ENCODE data around the gene PLEKHM3.

DNA sequence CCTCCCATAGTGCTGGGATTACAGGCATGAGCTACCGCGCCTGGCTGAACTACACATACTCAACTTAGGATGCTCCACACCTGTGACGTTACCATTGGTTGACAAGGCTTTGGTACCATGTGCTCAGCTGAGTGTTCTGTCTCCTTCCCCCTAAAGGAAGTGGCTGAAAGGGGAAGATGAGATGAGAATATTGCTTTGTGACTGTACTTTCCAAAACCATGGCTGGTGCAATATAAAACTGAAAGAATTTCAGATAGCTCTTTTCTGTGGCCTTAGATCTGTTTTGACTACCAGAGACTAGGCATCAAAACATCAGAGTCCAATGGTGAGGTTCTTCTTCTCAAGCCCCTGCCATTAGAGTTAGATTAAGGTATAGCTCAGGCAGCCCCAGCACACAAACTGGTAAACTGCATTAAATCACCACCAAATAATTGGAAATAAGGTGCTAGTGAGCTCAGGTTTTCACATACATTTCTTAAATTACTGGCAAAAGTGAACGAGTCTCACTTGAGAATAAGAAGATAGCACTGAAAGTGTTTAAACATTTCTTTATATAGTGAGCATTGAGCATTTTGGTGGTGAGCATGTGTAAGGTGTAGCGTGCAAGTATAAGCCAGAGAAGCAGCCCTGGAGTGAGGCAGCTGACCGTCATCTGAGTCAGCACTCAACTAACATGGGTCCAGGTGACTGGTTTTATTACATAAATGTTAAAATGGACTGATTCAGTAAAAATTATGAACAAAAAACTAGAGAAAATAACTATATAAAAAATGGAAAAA, 142.1 kb downstream of the PLEKHM3 start:
- no peak for TF ChIP-seq POLR2A (IDR thresholded peaks at IDR 0.05; ENCODE audit: extremely low read depth, insufficient read length)
- TF ChIP-seq, protein P1, sequence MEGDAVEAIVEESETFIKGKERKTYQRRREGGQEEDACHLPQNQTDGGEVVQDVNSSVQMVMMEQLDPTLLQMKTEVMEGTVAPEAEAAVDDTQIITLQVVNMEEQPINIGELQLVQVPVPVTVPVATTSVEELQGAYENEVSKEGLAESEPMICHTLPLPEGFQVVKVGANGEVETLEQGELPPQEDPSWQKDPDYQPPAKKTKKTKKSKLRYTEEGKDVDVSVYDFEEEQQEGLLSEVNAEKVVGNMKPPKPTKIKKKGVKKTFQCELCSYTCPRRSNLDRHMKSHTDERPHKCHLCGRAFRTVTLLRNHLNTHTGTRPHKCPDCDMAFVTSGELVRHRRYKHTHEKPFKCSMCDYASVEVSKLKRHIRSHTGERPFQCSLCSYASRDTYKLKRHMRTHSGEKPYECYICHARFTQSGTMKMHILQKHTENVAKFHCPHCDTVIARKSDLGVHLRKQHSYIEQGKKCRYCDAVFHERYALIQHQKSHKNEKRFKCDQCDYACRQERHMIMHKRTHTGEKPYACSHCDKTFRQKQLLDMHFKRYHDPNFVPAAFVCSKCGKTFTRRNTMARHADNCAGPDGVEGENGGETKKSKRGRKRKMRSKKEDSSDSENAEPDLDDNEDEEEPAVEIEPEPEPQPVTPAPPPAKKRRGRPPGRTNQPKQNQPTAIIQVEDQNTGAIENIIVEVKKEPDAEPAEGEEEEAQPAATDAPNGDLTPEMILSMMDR (IDR thresholded peaks at IDR 0.05; ENCODE audit: low read depth, low read length): no peak
